ENCODE results near the gene TBC1D7.

GRCh38 chr6:13289789-13290318 is 38.5 kb downstream of the TBC1D7 start:
- TF ChIP-seq POLR2AphosphoS5 (IDR thresholded peaks at IDR 0.05) (no peak), CTCF (IDR thresholded peaks at IDR 0.05) (no peak)

All from suprapubic skin (tissue), 3 donors.